ENCODE results near the gene SNX25.
A peak's percentile ranks its signal among the peaks of the same experiment; 100 is the strongest.

Gene SNX25

GRCh38 chr4:185374027-185374426 is 164.6 kb downstream of the SNX25 start:
- DNase-seq (ENCODE audit: low spot score) = no peak
- FAIRE-seq = no peak

- DNase-seq (ENCODE audit: low spot score) (no peak), FAIRE-seq (no peak)
Measured at GRCh38 chr4:185374573-185374972, 165.2 kb downstream of the SNX25 start.

- DNase-seq (ENCODE audit: low spot score) (no peak), FAIRE-seq (no peak)
Measured at GRCh38 chr4:185378264-185378663, 168.9 kb downstream of the SNX25 start.

GRCh38 chr4:185379326-185380295 is 170.2 kb downstream of the SNX25 start:
- no peak for FAIRE-seq
- DNase-seq (ENCODE audit: low spot score) = no peak

- FAIRE-seq (no peak), DNase-seq (ENCODE audit: low spot score) (no peak)
Measured at GRCh38 chr4:185380320-185380719, 170.9 kb downstream of the SNX25 start.

- FAIRE-seq (no peak), DNase-seq (ENCODE audit: low spot score) (no peak)
Measured at GRCh38 chr4:185381288-185382196, 172.1 kb downstream of the SNX25 start.

GRCh38 chr4:185382754-185383153 is 173.4 kb downstream of the SNX25 start:
- FAIRE-seq = no peak
- DNase-seq (ENCODE audit: low spot score) = no peak

- DNase-seq (ENCODE audit: low spot score) (no peak), FAIRE-seq (no peak)
Measured at GRCh38 chr4:185383451-185383850, 174.1 kb downstream of the SNX25 start.

GRCh38 chr4:185384061-185384460 is 174.7 kb downstream of the SNX25 start:
- DNase-seq (ENCODE audit: low spot score) (no peak), FAIRE-seq (no peak)

GRCh38 chr4:185384930-185385331 is 175.5 kb downstream of the SNX25 start:
- DNase-seq (ENCODE audit: low spot score) = peak; percentile 10
- no peak for FAIRE-seq

- no peak for DNase-seq (ENCODE audit: low spot score)
Measured at GRCh38 chr4:185387957-185388356, 178.6 kb downstream of the SNX25 start.

GRCh38 chr4:185390941-185391340 is 181.5 kb downstream of the SNX25 start:
- no peak for FAIRE-seq
- DNase-seq (ENCODE audit: low spot score) = no peak

More at GRCh38 chr4:185387957-185388356, 178.6 kb downstream of the SNX25 start:
- FAIRE-seq = no peak

GRCh38 chr4:185392156-185392555 is 182.8 kb downstream of the SNX25 start:
- no peak for FAIRE-seq
- no peak for DNase-seq (ENCODE audit: low spot score)

- FAIRE-seq = no peak
- no peak for DNase-seq (ENCODE audit: low spot score)
Measured at GRCh38 chr4:185394568-185395237, 185.3 kb downstream of the SNX25 start.

GRCh38 chr4:185395238-185395955 is 186.0 kb downstream of the SNX25 start, which contains the start of gene LRP2BP:
Gene LRP2BP, minus strand, starts transcription at chr4:185395924. Its CDS starts 17,738 bp downstream, at chr4:185378186.
- FAIRE-seq (no peak), DNase-seq (ENCODE audit: low spot score) (no peak)

- DNase-seq (ENCODE audit: low spot score) = peak; percentile 98
- peak; percentile 69 for FAIRE-seq
Measured at GRCh38 chr4:185395956-185396723, 186.7 kb downstream of the SNX25 start.

GRCh38 chr4:185396724-185397385 is 187.5 kb downstream of the SNX25 start, which contains the start of gene ANKRD37:
Gene ANKRD37, plus strand, starts transcription at chr4:185396841. Its CDS starts 83 bp downstream, at chr4:185396924.
- no peak for FAIRE-seq

GRCh38 chr4:185398618-185399017 is 189.2 kb downstream of the SNX25 start:
- DNase-seq (ENCODE audit: low spot score) (no peak), FAIRE-seq (no peak)

More at GRCh38 chr4:185396724-185397385, 187.5 kb downstream of the SNX25 start, which contains the start of gene ANKRD37:
- no peak for DNase-seq (ENCODE audit: low spot score)

GRCh38 chr4:185399466-185399865 is 190.1 kb downstream of the SNX25 start:
- no peak for DNase-seq (ENCODE audit: low spot score)

More at GRCh38 chr4:185399466-185399865, 190.1 kb downstream of the SNX25 start:
- FAIRE-seq = no peak

All from urothelium cell line (cell line).